Kidney (tissue), 14 donors: Measurements from ENCODE around the gene SLC35A1. TPM values are rescaled to one million over a fixed set of nuclear protein-coding genes. Genes with fewer than 3 reads are reported as not detected.

Experiments used
- DNase-seq, 5 donors: peaks; one replicate each; pipeline ENCODE4 v3.0.0-alpha.2; 2013 to 2020
- FAIRE-seq: peaks from 2 replicates; lab custom pipeline; 2012; peaks lifted over from hg19 to GRCh38; lab: Jason Lieb, UNC
- H3K27ac ChIP-seq, 2 donors: one replicate each; pipeline ENCODE4 v1.7.0; 2013; ENCODE audit warnings: low read depth in 2 of 2, low read length in 2 of 2, inconsistent platforms in 1 of 2
- H3K27me3 ChIP-seq: one replicate; pipeline ENCODE4 v1.7.1; 2013; ENCODE audit warnings: low read length, inconsistent platforms; ENCODE audit not compliant: control insufficient read depth, insufficient read depth
- H3K36me3 ChIP-seq, 3 donors: one replicate each; pipeline versions ENCODE4 v1.7.0 to v1.7.1; 2013; ENCODE audit warnings: low read length in 3 of 3, control low read depth in 1 of 3, inconsistent platforms in 1 of 3; ENCODE audit not compliant: insufficient read depth in 3 of 3, control insufficient read depth in 2 of 3
- H3K4me1 ChIP-seq, 3 donors: one replicate each; pipeline versions ENCODE4 v1.7.0 to v1.7.1; 2013; ENCODE audit warnings: low read length in 3 of 3, inconsistent platforms in 1 of 3, low read depth in 1 of 3; ENCODE audit not compliant: control insufficient read depth in 2 of 3, insufficient read depth in 2 of 3
- H3K4me3 ChIP-seq, 3 donors: one replicate each; pipeline versions ENCODE4 v1.7.0 to v1.8.1; 2013; ENCODE audit warnings: low read length in 3 of 3, control low read depth in 1 of 3, inconsistent platforms in 1 of 3
- H3K9ac ChIP-seq, 3 donors: one replicate each; pipeline versions ENCODE4 v1.7.0 to v1.7.1; 2013; ENCODE audit warnings: low read length in 3 of 3, control low read depth in 1 of 3, inconsistent platforms in 1 of 3
- H3K9me3 ChIP-seq, 3 donors: one replicate each; pipeline versions ENCODE4 v1.7.0 to v1.7.1; 2013; ENCODE audit warnings: low read length in 3 of 3, control low read depth in 1 of 3, inconsistent platforms in 1 of 3; ENCODE audit not compliant: control insufficient read depth in 2 of 3, insufficient read depth in 1 of 3
- intact Hi-C: fragments of 100-400 bp; cut with DNase I; formaldehyde crosslinking; loops from one replicate; pipeline ENCODE4 v1.11.1; 2022
- polyA plus RNA-seq: library from polyadenylated mRNA; stranded (reverse); fragments of 350-450 nt; fragmentation: Illumina TruSeq; extraction: RNeasy Lipid Tissue Mini Kit (QIAGEN cat#74804); gene quantifications from one replicate; pipeline ENCODE4 v1.2.3, GENCODE V29; 2014; ENCODE audit warnings: low read depth, low replicate concordance; ENCODE audit not compliant: insufficient read depth
- total RNA-seq: library from RNA; stranded (reverse); fragmentation: NEBNext Ultra II Directional; extraction: Animal tissue kit (Norgen Biotek cat#: 25700); gene quantifications from one replicate; pipeline ENCODE4 v1.2.1, GENCODE V29; 2021
- TF ChIP-seq, protein P1 (sequence below): IDR thresholded peaks from 3 replicates; pipeline ENCODE4 v1.5.1; 2012; ENCODE audit warnings: mild to moderate bottlenecking, moderate library complexity, borderline replicate concordance; ENCODE audit not compliant: insufficient read depth; ENCODE audit errors: extremely low read depth
- donor health status: control.
- donor health status: control.
- donor health status: control.
- donor health status: control.
- donor health status: control.
- donor health status: DM: yes; HTN: yes; CAD: no.
- donor health status: Normal renal cell carcinoma (clear cell type).

The SLC35A1 gene
- total and polyA plus RNA-seq, 2 donors from 2014 or later = 18.1 to 20.4 TPM

DNA sequence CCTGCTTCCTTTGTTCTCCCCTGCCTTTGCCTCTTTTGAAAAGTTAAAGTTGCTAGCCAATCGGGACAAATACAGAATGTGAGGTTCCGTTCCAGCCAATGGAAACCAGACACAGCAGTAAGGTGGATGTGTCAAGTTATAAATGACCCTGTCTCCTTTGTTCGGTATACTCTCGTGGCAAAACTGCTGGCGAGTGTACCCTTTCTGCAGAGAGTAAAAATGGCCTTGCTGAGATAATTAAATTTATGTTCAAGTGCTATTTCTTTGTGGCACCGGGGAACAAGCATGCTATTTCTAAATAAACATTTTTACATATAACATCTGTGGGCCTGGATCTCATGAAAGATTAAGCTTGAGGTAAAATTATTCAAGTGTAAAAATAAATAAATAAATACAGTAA lies 66.8 kb downstream of the SLC35A1 start:
- intact Hi-C loops = no loop called here
- Histone ChIP-seq H3K27ac (no peak overlapping the region), H3K27me3 (no peaks in the 10 kb centered on the region), H3K9me3 (peaks cover 0 to 1% (median 0%) of the 10 kb centered on the region in 3 donors), H3K4me3 (no peak overlapping the region), H3K36me3 (peaks cover 2 to 5% (median 3%) of the 10 kb centered on the region in 3 donors), H3K4me1 (peaks cover 0 to 3% (median 0%) of the 10 kb centered on the region in 3 donors), H3K9ac (no peak overlapping the region)
- DNase-seq = no peak
- FAIRE-seq = no peak
- TF ChIP-seq, protein P1, sequence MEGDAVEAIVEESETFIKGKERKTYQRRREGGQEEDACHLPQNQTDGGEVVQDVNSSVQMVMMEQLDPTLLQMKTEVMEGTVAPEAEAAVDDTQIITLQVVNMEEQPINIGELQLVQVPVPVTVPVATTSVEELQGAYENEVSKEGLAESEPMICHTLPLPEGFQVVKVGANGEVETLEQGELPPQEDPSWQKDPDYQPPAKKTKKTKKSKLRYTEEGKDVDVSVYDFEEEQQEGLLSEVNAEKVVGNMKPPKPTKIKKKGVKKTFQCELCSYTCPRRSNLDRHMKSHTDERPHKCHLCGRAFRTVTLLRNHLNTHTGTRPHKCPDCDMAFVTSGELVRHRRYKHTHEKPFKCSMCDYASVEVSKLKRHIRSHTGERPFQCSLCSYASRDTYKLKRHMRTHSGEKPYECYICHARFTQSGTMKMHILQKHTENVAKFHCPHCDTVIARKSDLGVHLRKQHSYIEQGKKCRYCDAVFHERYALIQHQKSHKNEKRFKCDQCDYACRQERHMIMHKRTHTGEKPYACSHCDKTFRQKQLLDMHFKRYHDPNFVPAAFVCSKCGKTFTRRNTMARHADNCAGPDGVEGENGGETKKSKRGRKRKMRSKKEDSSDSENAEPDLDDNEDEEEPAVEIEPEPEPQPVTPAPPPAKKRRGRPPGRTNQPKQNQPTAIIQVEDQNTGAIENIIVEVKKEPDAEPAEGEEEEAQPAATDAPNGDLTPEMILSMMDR = no peak

DNA sequence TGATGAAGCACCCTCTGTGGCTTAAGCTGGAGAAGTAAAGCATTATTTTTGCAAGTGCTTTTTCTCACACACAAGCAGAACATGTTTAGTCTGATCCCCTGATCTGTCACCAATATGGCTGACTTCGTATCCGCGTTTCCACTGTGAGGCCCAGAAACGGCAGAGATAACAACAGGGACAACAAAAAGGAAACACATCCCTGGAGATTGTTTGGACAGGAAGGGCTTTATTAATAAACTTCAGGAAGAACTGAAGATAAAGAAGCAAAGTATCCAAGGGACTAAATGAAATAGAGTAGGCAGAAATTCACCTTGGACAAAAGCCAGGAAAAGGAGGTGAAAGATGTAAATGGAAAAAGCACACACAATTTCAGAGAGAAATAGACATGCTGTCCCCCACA lies 67.8 kb downstream of the SLC35A1 start:
- H3K36me3 ChIP-seq = peaks cover 0 to 5% (median 2%) of the 10 kb centered on the region in 3 donors
- no peak overlapping the region for H3K27ac ChIP-seq

DNA sequence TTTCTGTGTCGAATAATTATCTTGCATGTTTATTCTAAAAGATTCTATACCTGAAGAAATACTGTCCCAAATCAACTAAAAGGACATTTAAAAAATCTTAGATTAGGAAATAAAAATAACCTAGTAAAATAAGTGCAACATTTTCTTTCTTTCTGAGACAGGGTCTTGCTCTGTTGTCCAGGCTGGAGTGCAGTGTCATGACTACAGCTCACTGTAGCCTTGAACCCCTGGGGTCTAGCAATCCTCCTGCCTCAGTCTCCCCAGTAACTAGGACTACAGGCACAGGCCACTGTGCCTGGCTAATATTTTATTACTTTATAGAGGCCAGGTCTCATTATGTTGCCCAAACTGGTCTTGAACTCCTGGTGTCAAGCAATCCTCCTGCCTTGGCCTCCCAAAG lies 68.3 kb downstream of the SLC35A1 start:
- Histone ChIP-seq H3K9ac (no peak overlapping the region), H3K4me3 (no peak overlapping the region), H3K36me3 (peaks cover 1 to 5% (median 2%) of the 10 kb centered on the region in 3 donors), H3K9me3 (peaks cover 0 to 1% (median 0%) of the 10 kb centered on the region in 3 donors), H3K27ac (no peak overlapping the region), H3K27me3 (no peaks in the 10 kb centered on the region), H3K4me1 (peaks cover 0 to 3% (median 0%) of the 10 kb centered on the region in 3 donors)
- intact Hi-C loops = no loop called here
- TF ChIP-seq, protein P1 = no peak
- DNase-seq = no peak
- no peak for FAIRE-seq

More for the DNA sequence above, 67.8 kb downstream of the SLC35A1 start:
- intact Hi-C loops = no loop called here
- DNase-seq (peak in 2 of 5 donors; percentile 1 to 33), FAIRE-seq (no peak)
- H3K9me3 ChIP-seq = peaks cover 0 to 1% (median 0%) of the 10 kb centered on the region in 3 donors
- no peaks in the 10 kb centered on the region for H3K27me3 ChIP-seq
- TF ChIP-seq, protein P1 = no peak
- H3K4me1 ChIP-seq = peaks cover 0 to 3% (median 0%) of the 10 kb centered on the region in 3 donors
- H3K9ac ChIP-seq = no peak overlapping the region
- no peak overlapping the region for H3K4me3 ChIP-seq

DNA sequence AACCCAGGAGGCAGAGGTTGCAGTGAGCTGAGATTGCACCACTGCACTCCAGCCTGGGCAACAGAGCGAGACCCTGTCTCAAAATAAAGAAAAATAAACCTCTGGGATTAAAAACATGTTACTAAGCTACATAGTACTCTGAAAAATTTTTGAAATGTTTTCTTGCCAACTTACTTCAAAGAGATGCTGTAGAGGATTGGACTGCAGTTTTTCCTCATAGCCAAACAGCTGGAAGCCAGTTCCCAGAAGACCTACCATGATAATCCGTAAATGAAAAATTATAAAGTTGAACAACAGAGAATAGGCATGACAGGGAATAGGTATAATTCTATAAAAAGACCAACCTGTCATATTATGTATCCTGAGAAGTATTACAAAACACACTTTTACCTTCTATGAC lies 69.0 kb downstream of the SLC35A1 start:
- Histone ChIP-seq H3K4me3 (no peak overlapping the region), H3K9me3 (peaks cover 0 to 1% (median 0%) of the 10 kb centered on the region in 3 donors), H3K27ac (no peak overlapping the region), H3K9ac (no peak overlapping the region), H3K4me1 (peaks cover 0 to 3% (median 0%) of the 10 kb centered on the region in 3 donors), H3K36me3 (peaks cover 2 to 5% (median 5%) of the 10 kb centered on the region in 3 donors), H3K27me3 (no peaks in the 10 kb centered on the region)
- no peak for DNase-seq
- TF ChIP-seq, protein P1 = no peak
- FAIRE-seq = no peak
- intact Hi-C loops = no loop called here
